ENCODE measurements around the gene UNK. TPM values are rescaled to one million over a fixed set of nuclear protein-coding genes. Genes with fewer than 3 reads are reported as not detected.

The UNK gene
- total and polyA plus RNA-seq, 2 experiments from 2014 or later = 35.9 to 37.8 TPM

- H3K27me3 ChIP-seq = no peaks in the 10 kb centered on the region
- H3K36me3 ChIP-seq = peaks cover 64% of the 10 kb centered on the region
- H3K4me1 ChIP-seq (ENCODE audit: low read depth) = no peaks in the 10 kb centered on the region
- no peak for TF ChIP-seq CTCF (IDR thresholded peaks at IDR 0.05; ENCODE audit: low read depth, low read length)
- no peak overlapping the region for H3K27ac ChIP-seq
- no peaks in the 10 kb centered on the region for H3K9me3 ChIP-seq (ENCODE audit: low read depth)
- no peak overlapping the region for H3K4me3 ChIP-seq
- DNase-seq (ENCODE audit: low read depth in 1 of 2, low spot score in 1 of 2) = no peak
Measured at GRCh38 chr17:75817571-75817970, 33.0 kb downstream of the UNK start.

GRCh38 chr17:75818326-75818885 lies 33.8 kb downstream of the UNK start:
- peaks cover 61% of the 10 kb centered on the region for H3K36me3 ChIP-seq
- H3K27ac ChIP-seq = no peak overlapping the region
- no peak for DNase-seq (ENCODE audit: low read depth in 1 of 2, low spot score in 1 of 2)
- H3K9me3 ChIP-seq (ENCODE audit: low read depth) = no peaks in the 10 kb centered on the region
- H3K4me1 ChIP-seq (ENCODE audit: low read depth) = no peaks in the 10 kb centered on the region
- no peak overlapping the region for H3K4me3 ChIP-seq
- H3K27me3 ChIP-seq = no peaks in the 10 kb centered on the region
- TF ChIP-seq CTCF (IDR thresholded peaks at IDR 0.05; ENCODE audit: low read depth, low read length) = no peak

GRCh38 chr17:75819116-75819515 lies 34.5 kb downstream of the UNK start:
- H3K4me3 ChIP-seq = no peak overlapping the region
- H3K4me1 ChIP-seq (ENCODE audit: low read depth) = no peaks in the 10 kb centered on the region
- H3K27me3 ChIP-seq = no peaks in the 10 kb centered on the region
- no peak for TF ChIP-seq CTCF (IDR thresholded peaks at IDR 0.05; ENCODE audit: low read depth, low read length)
- no peak overlapping the region for H3K27ac ChIP-seq
- no peaks in the 10 kb centered on the region for H3K9me3 ChIP-seq (ENCODE audit: low read depth)
- no peak for DNase-seq (ENCODE audit: low read depth in 1 of 2, low spot score in 1 of 2)
- H3K36me3 ChIP-seq = peaks cover 55% of the 10 kb centered on the region

GRCh38 chr17:75819678-75820077 lies 35.1 kb downstream of the UNK start:
- Histone ChIP-seq H3K4me1 (ENCODE audit: low read depth) (no peaks in the 10 kb centered on the region), H3K36me3 (peaks cover 52% of the 10 kb centered on the region), H3K27ac (no peak overlapping the region), H3K27me3 (no peaks in the 10 kb centered on the region), H3K4me3 (no peak overlapping the region), H3K9me3 (ENCODE audit: low read depth) (no peaks in the 10 kb centered on the region)
- no peak for TF ChIP-seq CTCF (IDR thresholded peaks at IDR 0.05; ENCODE audit: low read depth, low read length)
- no peak for DNase-seq (ENCODE audit: low read depth in 1 of 2, low spot score in 1 of 2)

DNA sequence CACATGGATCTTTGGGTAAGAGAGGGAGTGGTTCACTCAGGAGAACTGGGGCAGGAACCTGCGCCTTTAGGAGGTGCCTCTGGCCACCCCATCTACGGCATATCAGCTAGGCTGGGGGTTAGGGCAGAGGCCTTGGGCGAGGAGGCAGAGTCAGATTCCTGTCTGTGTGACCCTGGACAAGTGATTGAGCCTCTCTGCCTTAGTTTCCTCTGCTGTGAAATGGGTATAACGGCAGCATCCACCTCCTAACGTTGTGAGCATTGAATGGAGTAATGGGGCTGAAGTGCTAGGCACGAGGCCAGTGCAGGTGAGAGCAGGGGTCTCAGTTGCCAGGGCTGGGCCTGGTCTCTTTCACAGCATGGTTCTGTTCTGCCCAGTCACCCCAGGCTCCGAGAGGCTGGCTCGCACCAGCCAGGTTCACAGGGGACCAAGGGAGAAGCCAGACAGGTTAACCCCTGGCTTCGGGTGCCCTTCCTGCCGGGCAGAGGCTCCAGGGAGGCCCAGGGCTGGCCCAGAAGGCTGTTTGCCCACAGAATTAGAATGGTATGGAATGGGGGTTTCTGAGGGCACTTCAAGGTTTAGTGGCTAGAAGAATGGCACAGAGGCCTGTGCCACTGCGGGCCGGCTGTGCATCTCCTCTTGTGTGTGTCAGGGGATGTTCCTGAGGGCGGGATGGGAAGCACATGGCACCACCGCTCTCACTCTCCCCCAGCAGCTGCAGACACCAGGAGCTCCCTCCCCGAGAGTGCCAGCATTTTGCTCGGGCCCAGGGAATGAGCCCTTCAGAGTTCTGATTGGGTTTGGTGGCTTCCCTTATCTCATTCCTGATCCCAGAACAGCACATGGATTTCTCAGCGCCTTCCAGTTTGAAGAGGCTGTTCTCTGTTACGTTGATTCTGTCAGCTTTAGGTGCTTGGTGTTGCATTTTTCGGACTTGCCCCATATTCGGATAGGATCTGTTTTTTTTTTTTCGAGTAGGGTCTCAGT lies 35.8 kb downstream of the UNK start:
- peaks cover 45% of the 10 kb centered on the region for H3K36me3 ChIP-seq
- no peaks in the 10 kb centered on the region for H3K4me1 ChIP-seq (ENCODE audit: low read depth)
- H3K27ac ChIP-seq = no peak overlapping the region
- no peaks in the 10 kb centered on the region for H3K9me3 ChIP-seq (ENCODE audit: low read depth)
- H3K4me3 ChIP-seq = no peak overlapping the region
- H3K27me3 ChIP-seq = no peaks in the 10 kb centered on the region
- TF ChIP-seq CTCF (IDR thresholded peaks at IDR 0.05; ENCODE audit: low read depth, low read length) = no peak
- no peak for DNase-seq (ENCODE audit: low read depth in 1 of 2, low spot score in 1 of 2)
